NAMALWA (cell line): ENCODE data around the gene ZMYND8.

Source experiments
- DNase-seq: peaks from one replicate; pipeline ENCODE4 v3.0.0-alpha.2; 2015; ENCODE audit warnings: low spot score

Gene ZMYND8

GRCh38 chr20:47353692-47354463, 2.6 kb downstream of the ZMYND8 start:
- peak; percentile 58 for DNase-seq

- DNase-seq: peak; percentile 23
Measured at GRCh38 chr20:47353239-47353691, 3.2 kb downstream of the ZMYND8 start.

GRCh38 chr20:47352332-47353238, 3.9 kb downstream of the ZMYND8 start:
- peak; percentile 57 for DNase-seq

GRCh38 chr20:47351643-47352331, 4.7 kb downstream of the ZMYND8 start:
- DNase-seq: peak; percentile 73

GRCh38 chr20:47350691-47351545, 5.6 kb downstream of the ZMYND8 start:
- DNase-seq: peak; percentile 25

- peak; percentile 46 for DNase-seq
Measured at GRCh38 chr20:47350181-47350550, 6.3 kb downstream of the ZMYND8 start.

- DNase-seq: no peak
Measured at GRCh38 chr20:47349365-47350180, 6.9 kb downstream of the ZMYND8 start.

- DNase-seq: no peak
Measured at GRCh38 chr20:47348539-47349142, 7.9 kb downstream of the ZMYND8 start.

- no peak for DNase-seq
Measured at GRCh38 chr20:47347661-47348435, 8.7 kb downstream of the ZMYND8 start.

GRCh38 chr20:47346172-47346571, 10.3 kb downstream of the ZMYND8 start:
- no peak for DNase-seq

GRCh38 chr20:47345214-47345613, 11.3 kb downstream of the ZMYND8 start:
- no peak for DNase-seq

- DNase-seq: no peak
Measured at GRCh38 chr20:47343007-47343472, 13.5 kb downstream of the ZMYND8 start.

GRCh38 chr20:47338131-47338628, 18.3 kb downstream of the ZMYND8 start:
- no peak for DNase-seq

- DNase-seq: no peak
Measured at GRCh38 chr20:47337413-47337812, 19.1 kb downstream of the ZMYND8 start.

GRCh38 chr20:47336129-47336754, 20.3 kb downstream of the ZMYND8 start:
- DNase-seq: no peak

- DNase-seq: no peak
Measured at GRCh38 chr20:47335251-47336128, 21.0 kb downstream of the ZMYND8 start.

- DNase-seq: no peak
Measured at GRCh38 chr20:47334022-47334551, 22.4 kb downstream of the ZMYND8 start.
